DLD1 (cell line): ENCODE results near the gene KRTAP10-9.
"Not testable (repeated sequence)": the region's sequence is repeated elsewhere in the genome, so short reads cannot be mapped to it uniquely, and the experiment has no call there.

ENCODE experiments used
- in situ Hi-C: cut with HindIII; loops from 2 replicates; pipeline ENCODE4 v1.10.0; 2017; ENCODE audit warnings: low sequenced_read_pairs

The KRTAP10-9 gene

GRCh38 chr21:44626673-44627143 lies at the start of gene KRTAP10-9:
Gene KRTAP10-9, plus strand, starts transcription at chr21:44627093. Its CDS starts 79 bp downstream, at chr21:44627172.
- in situ Hi-C loops: no loop called here

GRCh38 chr21:44578371-44579055 lies 48.4 kb upstream of the KRTAP10-9 start:
- in situ Hi-C loops: no loop called here

GRCh38 chr21:44579056-44579832 lies 47.6 kb upstream of the KRTAP10-9 start:
- in situ Hi-C loops: no loop called here

GRCh38 chr21:44579833-44580144 lies 47.1 kb upstream of the KRTAP10-9 start:
- in situ Hi-C loops: no loop called here

- in situ Hi-C loops: not testable (repeated sequence)
Measured at GRCh38 chr21:44580231-44580821, 46.6 kb upstream of the KRTAP10-9 start, which contains the start of gene KRTAP10-5. Gene KRTAP10-5, minus strand, starts transcription at chr21:44580604. Its CDS starts 26 bp downstream, at chr21:44580578.

GRCh38 chr21:44581158-44581557 lies 45.7 kb upstream of the KRTAP10-9 start:
- in situ Hi-C loops: no loop called here

GRCh38 chr21:44582055-44582454 lies 44.8 kb upstream of the KRTAP10-9 start:
- in situ Hi-C loops: no loop called here

- in situ Hi-C loops: no loop called here
Measured at GRCh38 chr21:44583089-44583799, 43.6 kb upstream of the KRTAP10-9 start.

GRCh38 chr21:44583800-44584147 lies 43.1 kb upstream of the KRTAP10-9 start:
- in situ Hi-C loops: no loop called here

GRCh38 chr21:44585892-44586291 lies 41.0 kb upstream of the KRTAP10-9 start:
- in situ Hi-C loops: no loop called here

- in situ Hi-C loops: no loop called here
Measured at GRCh38 chr21:44589094-44589493, 37.8 kb upstream of the KRTAP10-9 start.

- in situ Hi-C loops: no loop called here
Measured at GRCh38 chr21:44589586-44590305, 37.1 kb upstream of the KRTAP10-9 start.

GRCh38 chr21:44590311-44590721 lies 36.6 kb upstream of the KRTAP10-9 start:
- in situ Hi-C loops: no loop called here

GRCh38 chr21:44590897-44591800 lies 35.7 kb upstream of the KRTAP10-9 start:
- in situ Hi-C loops: not testable (repeated sequence)

GRCh38 chr21:44591801-44592130 lies 35.1 kb upstream of the KRTAP10-9 start:
- in situ Hi-C loops: not testable (repeated sequence)

GRCh38 chr21:44592446-44593311 lies 34.2 kb upstream of the KRTAP10-9 start, which contains the start of gene KRTAP10-6:
Gene KRTAP10-6, minus strand, starts transcription at chr21:44592505. Its CDS starts 21 bp downstream, at chr21:44592484.
- in situ Hi-C loops: no loop called here

GRCh38 chr21:44593598-44594405 lies 33.1 kb upstream of the KRTAP10-9 start:
- in situ Hi-C loops: no loop called here

GRCh38 chr21:44594406-44594916 lies 32.4 kb upstream of the KRTAP10-9 start:
- in situ Hi-C loops: no loop called here
